Brain microvascular endothelial cell (primary cell): Measurements from ENCODE around the gene SLC4A2.

ENCODE experiments used
- DNase-seq: peaks from one replicate; pipeline ENCODE4 v3.0.0-alpha.2; 2020
- H3K27ac ChIP-seq: fragments of 250-450 bp; sonication (Bioruptor Pico); 2 replicates; pipeline ENCODE4 v1.5.1; 2020; ENCODE audit warnings: mild to moderate bottlenecking, moderate library complexity
- H3K27me3 ChIP-seq: fragments of 250-450 bp; sonication (Bioruptor Pico); replicated peaks from 2 replicates; pipeline ENCODE4 v1.5.1; 2020; ENCODE audit warnings: mild to moderate bottlenecking
- H3K36me3 ChIP-seq: fragments of 250-450 bp; sonication (Bioruptor Pico); replicated peaks from 2 replicates; pipeline ENCODE4 v1.5.1; 2020; ENCODE audit warnings: mild to moderate bottlenecking
- H3K4me3 ChIP-seq: 2 replicates; pipeline ENCODE4 v1.5.1; 2011; ENCODE audit warnings: low read depth, mild to moderate bottlenecking, control low read depth, low read length, moderate library complexity
- in situ Hi-C: cut with HindIII; loops from 2 replicates; pipeline ENCODE4 v1.10.0; 2017; ENCODE audit warnings: low sequenced_read_pairs, low pct_ligation_motif_present
- TF ChIP-seq, protein P1 (sequence below): IDR thresholded peaks from 2 replicates; pipeline ENCODE4 v1.5.1; 2011; ENCODE audit warnings: low read depth, mild to moderate bottlenecking, moderate library complexity, low read length, control low read depth, inconsistent platforms; ENCODE audit errors: missing control alignments

Gene SLC4A2

DNA sequence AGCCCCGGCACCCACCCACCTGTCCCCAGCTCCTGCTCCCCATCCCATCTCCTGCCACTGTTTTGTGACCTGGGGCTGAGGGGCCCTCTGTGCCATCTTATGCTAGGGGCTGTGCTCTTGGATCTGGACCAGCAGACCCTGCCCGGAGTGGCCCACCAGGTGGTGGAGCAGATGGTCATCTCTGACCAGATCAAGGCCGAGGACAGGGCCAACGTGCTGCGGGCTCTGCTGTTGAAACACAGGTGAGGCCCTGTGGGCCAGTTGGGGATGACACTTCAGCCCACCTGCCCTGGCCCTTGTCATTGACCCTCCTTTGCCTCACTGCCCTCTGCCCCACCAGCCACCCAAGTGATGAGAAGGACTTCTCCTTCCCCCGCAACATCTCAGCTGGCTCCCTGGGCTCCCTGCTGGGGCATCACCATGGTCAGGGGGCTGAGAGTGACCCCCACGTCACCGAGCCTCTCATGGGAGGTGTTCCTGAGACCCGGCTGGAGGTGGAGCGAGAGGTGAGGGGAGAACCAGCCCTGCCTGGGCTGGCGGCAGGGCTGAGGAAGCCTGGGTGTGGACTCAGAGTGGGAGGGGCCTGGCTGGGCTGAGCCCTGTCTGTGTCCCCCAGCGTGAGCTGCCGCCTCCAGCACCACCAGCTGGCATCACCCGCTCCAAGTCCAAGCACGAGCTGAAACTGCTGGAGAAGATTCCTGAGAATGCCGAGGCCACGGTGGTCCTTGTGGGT is 10.6 kb downstream of the SLC4A2 start:
- Histone ChIP-seq H3K36me3 (peaks cover 87% of the 10 kb centered on the region), H3K27ac (no peak overlapping the region), H3K27me3 (no peaks in the 10 kb centered on the region), H3K4me3 (no peak overlapping the region)
- TF ChIP-seq, protein P1, sequence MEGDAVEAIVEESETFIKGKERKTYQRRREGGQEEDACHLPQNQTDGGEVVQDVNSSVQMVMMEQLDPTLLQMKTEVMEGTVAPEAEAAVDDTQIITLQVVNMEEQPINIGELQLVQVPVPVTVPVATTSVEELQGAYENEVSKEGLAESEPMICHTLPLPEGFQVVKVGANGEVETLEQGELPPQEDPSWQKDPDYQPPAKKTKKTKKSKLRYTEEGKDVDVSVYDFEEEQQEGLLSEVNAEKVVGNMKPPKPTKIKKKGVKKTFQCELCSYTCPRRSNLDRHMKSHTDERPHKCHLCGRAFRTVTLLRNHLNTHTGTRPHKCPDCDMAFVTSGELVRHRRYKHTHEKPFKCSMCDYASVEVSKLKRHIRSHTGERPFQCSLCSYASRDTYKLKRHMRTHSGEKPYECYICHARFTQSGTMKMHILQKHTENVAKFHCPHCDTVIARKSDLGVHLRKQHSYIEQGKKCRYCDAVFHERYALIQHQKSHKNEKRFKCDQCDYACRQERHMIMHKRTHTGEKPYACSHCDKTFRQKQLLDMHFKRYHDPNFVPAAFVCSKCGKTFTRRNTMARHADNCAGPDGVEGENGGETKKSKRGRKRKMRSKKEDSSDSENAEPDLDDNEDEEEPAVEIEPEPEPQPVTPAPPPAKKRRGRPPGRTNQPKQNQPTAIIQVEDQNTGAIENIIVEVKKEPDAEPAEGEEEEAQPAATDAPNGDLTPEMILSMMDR = no peak
- in situ Hi-C loops = no loop called here
- DNase-seq = no peak

DNA sequence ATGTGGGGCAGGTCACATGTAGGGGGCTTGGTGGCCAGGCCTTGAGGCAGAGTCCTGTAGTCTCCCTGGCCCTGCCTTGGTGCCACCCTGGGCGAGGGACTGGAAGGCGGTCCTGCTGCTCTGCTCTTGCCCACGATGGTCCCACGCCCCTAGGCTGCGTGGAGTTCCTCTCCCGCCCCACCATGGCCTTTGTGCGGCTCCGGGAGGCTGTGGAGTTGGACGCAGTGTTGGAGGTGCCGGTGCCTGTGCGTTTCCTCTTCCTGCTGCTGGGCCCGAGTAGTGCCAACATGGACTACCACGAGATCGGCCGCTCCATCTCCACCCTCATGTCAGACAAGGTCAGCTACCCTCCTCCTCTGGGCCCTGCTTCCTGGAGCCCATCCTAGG is 11.2 kb downstream of the SLC4A2 start:
- peaks cover 90% of the 10 kb centered on the region for H3K36me3 ChIP-seq

GRCh38 chr7:151071032-151071866 is 11.9 kb downstream of the SLC4A2 start:
- Histone ChIP-seq H3K4me3 (no peak overlapping the region), H3K27me3 (no peaks in the 10 kb centered on the region), H3K36me3 (peaks cover 90% of the 10 kb centered on the region), H3K27ac (no peak overlapping the region)
- TF ChIP-seq, protein P1 = no peak
- no peak for DNase-seq
- in situ Hi-C loops = no loop called here

More for the DNA sequence above, 11.2 kb downstream of the SLC4A2 start:
- H3K4me3 ChIP-seq = no peak overlapping the region
- no peak for DNase-seq
- H3K27ac ChIP-seq = no peak overlapping the region
- TF ChIP-seq, protein P1 = no peak
- no peaks in the 10 kb centered on the region for H3K27me3 ChIP-seq
- in situ Hi-C loops = no loop called here

DNA sequence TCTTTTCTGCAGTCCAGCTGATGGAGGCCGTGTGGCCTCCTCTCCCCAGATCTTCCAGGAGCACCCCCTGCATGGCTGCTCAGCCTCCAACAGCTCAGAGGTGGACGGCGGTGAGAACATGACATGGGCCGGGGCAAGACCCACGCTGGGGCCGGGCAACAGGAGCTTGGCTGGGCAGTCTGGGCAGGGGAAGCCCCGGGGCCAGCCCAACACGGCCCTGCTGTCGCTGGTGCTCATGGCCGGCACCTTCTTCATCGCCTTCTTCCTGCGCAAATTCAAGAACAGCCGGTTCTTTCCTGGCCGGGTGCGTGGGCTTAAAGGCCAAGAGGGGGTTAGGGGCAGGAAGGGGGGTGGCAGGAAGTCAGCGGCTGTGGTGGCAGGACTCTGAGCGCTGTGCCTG is 14.6 kb downstream of the SLC4A2 start:
- TF ChIP-seq, protein P1 = no peak
- H3K36me3 ChIP-seq = peaks cover 66% of the 10 kb centered on the region
- no peak overlapping the region for H3K27ac ChIP-seq
- H3K4me3 ChIP-seq = no peak overlapping the region
- in situ Hi-C loops = no loop called here
- DNase-seq = no peak
- H3K27me3 ChIP-seq = no peaks in the 10 kb centered on the region

GRCh38 chr7:151074817-151075661 is 15.7 kb downstream of the SLC4A2 start:
- TF ChIP-seq, protein P1 = no peak
- in situ Hi-C loops = no loop called here
- peaks cover 56% of the 10 kb centered on the region for H3K36me3 ChIP-seq
- no peak for DNase-seq
- H3K4me3 ChIP-seq = no peak overlapping the region
- H3K27me3 ChIP-seq = no peaks in the 10 kb centered on the region
- no peak overlapping the region for H3K27ac ChIP-seq
